Spinal cord (tissue), 10 donors: ENCODE data around the gene PDSS2. TPM values are rescaled to one million over a fixed set of nuclear protein-coding genes. Genes with fewer than 3 reads are reported as not detected.

ENCODE experiments used
- DNase-seq, 6 donors: peaks; one replicate each; pipeline versions ENCODE4 v3.0.0 to v3.0.0-alpha.2; 2013 to 2015; ENCODE audit warnings: low spot score in 6 of 6, low read depth in 4 of 6
- H3K27ac ChIP-seq: one replicate; pipeline ENCODE4 v1.5.1; 2013; ENCODE audit warnings: low read depth, low read length, control low read depth
- H3K27me3 ChIP-seq: one replicate; pipeline ENCODE4 v1.6.1; 2013; ENCODE audit warnings: low read length; ENCODE audit not compliant: control insufficient read depth, insufficient read depth
- H3K36me3 ChIP-seq: one replicate; pipeline ENCODE4 v1.6.1; 2013; ENCODE audit warnings: low read length; ENCODE audit not compliant: control insufficient read depth, insufficient read depth
- H3K4me1 ChIP-seq: one replicate; pipeline ENCODE4 v1.6.1; 2013; ENCODE audit warnings: low read length; ENCODE audit not compliant: control insufficient read depth, insufficient read depth
- H3K4me3 ChIP-seq: one replicate; pipeline ENCODE4 v1.5.1; 2013; ENCODE audit warnings: low read depth, low read length, control low read depth
- H3K9me3 ChIP-seq: one replicate; pipeline ENCODE4 v1.6.1; 2013; ENCODE audit warnings: low read length; ENCODE audit not compliant: control insufficient read depth, insufficient read depth
- WGBS: methylation state at CpG from one replicate; pipeline ENCODE4 v1.1.5; 2013; ENCODE audit warnings: missing lambda C conversion rate; ENCODE audit not compliant: insufficient coverage; 5-methylcytosine and 5-hydroxymethylcytosine counted together
- polyA plus RNA-seq, 2 donors: library from polyadenylated mRNA; unstranded; fragments of 120-200 nt; gene quantifications; one replicate each; pipeline ENCODE4 v1.2.1, GENCODE V29; 2013; ENCODE audit not compliant: insufficient read length in 2 of 2
- small RNA-seq: library from RNA; depleted of rRNA; stranded (forward); fragments of <200 nt; gene quantifications from one replicate; pipeline ENCODE3, GENCODE V24; 2014; ENCODE audit warnings: low replicate concordance
- total RNA-seq, 2 donors: library from RNA; depleted of rRNA in 1 of 2; stranded (reverse); fragments of 120-200 nt in 1 of 2; fragments of >200 nt in 1 of 2; gene quantifications; one replicate each; pipeline versions ENCODE4 v1.2.3 to v1.2.4, GENCODE V29; 2013 to 2014
- donor health status: healthy.

Gene PDSS2
- total and polyA plus RNA-seq, 4 donors = 9.5 to 14.5 (median 10.6) TPM

DNA sequence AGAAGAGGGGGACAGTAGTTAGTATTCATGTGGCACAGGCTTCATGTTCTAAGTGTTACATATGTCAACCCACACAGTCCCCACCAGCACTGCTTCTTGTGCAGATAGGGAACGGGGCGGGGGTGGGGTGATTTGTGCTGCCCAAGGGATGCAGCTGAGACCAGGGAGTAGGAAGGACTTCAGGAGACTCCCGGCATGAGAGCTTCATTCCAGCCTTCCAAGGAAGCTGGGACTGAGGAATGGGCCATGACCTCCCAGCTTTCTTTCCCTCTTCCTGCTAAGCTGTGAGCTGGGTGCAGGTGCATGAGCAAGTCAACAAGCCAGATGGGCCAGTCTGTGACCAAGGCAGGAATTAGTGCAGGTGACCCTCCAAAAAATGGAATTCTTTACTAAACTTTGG is 353.2 kb downstream of the PDSS2 start:
- peaks cover 11% of the 10 kb centered on the region for H3K4me1 ChIP-seq
- WGBS = 69% methylated on average over 2 of the region's 3 CpGs
- no peaks in the 10 kb centered on the region for H3K9me3 ChIP-seq
- H3K4me3 ChIP-seq = no peak overlapping the region
- no peak overlapping the region for H3K27ac ChIP-seq
- no peaks in the 10 kb centered on the region for H3K27me3 ChIP-seq
- H3K36me3 ChIP-seq = peaks cover 2% of the 10 kb centered on the region
- no peak for DNase-seq

DNA sequence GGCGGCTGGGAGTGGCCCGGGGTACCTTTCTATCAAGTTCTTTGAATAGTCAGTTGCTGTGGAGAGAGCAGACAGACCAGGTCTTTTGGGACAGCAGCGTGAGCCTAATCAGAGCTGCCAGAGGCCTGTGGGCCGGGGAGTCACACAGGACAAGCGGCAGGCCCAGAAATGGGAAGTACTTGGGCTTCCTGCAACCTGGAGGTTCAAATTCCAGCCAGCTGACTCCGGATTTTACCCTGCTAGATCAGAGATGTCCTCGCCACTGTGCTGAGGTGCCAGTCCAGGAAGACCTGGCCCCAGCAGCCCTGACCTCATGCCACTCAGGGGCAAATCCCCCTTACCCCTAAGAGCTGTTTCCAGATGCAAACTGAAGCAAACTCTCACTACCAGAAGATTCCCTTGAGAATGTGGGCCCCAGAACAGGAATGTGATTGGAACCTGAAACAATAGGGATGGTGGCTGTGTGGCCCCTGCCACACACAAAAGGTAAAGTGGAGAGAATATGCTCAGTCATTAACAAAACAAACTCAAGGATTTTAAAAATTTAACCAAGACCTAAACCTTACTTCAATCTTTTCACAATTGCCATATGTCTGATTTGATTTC is 353.8 kb downstream of the PDSS2 start:
- peaks cover 11% of the 10 kb centered on the region for H3K4me1 ChIP-seq
- no peak for DNase-seq
- no peak overlapping the region for H3K27ac ChIP-seq
- no peak overlapping the region for H3K4me3 ChIP-seq
- 89% methylated on average over 6 of the region's 7 CpGs for WGBS
- H3K27me3 ChIP-seq = no peaks in the 10 kb centered on the region
- H3K36me3 ChIP-seq = peaks cover 2% of the 10 kb centered on the region
- no peaks in the 10 kb centered on the region for H3K9me3 ChIP-seq

DNA sequence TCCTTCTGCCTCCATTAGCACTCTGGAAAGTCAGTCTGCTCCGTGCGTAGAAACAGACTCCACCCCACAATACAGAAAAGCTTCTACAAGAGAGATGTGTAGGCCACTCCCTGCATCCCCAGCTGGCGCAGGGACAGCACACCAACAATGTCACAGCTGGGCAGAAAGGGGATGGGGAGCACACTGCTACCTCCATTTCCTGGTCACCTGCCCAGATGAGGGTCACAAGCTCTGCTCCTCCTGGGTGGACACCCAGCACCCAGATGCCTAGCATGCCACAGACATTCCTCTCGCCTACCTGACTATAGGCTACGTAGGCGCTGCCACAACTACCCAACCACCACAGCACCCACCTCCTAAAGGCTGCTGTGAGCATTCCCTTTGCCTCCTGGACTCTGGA is 356.3 kb downstream of the PDSS2 start:
- WGBS = 89% methylated on average over 6 of the region's 6 CpGs
- Histone ChIP-seq H3K27ac (no peak overlapping the region), H3K9me3 (no peaks in the 10 kb centered on the region), H3K27me3 (no peaks in the 10 kb centered on the region), H3K4me3 (no peak overlapping the region), H3K4me1 (peaks cover 11% of the 10 kb centered on the region), H3K36me3 (peaks cover 8% of the 10 kb centered on the region)
- no peak for DNase-seq

Small RNA genes within 50 kb of the gene (small RNA-seq; reads per million reads assigned to genes)
- gene AL591516.1 = not detected
- gene RNU6-1299P = not detected

Other genes with a start within 250 kb of the PDSS2 start
- gene SOBP, start 30.6 kb upstream of the PDSS2 start, total RNA-seq = 10 to 100 TPM; 24.0 to 30.0 TPM
- 10 to 100 TPM; 44.0 to 44.6 TPM for gene SOBP, start 30.6 kb upstream of the PDSS2 start, polyA plus RNA-seq